ENCODE results near the gene SLC7A11.

DNA sequence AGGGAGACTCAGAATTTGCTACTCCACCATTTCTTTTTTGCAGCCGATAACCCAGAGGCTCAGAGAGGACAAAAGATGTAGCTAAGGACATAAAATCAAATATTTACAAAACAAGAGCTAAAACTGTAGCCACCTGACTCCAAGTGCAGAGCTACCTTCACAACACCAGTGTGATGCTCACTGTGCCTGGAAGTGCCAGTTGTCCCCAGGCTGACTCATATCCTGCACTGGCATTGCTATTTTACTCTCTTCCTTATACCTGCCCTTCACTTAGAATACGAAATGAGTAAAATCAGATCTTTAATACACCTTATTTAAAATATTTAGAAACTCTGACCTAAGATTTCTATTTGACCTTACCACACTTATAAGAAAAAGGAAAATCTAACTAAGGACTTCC, 39.5 kb downstream of the SLC7A11 start:
- TF ChIP-seq EZH2phosphoT487 (IDR thresholded peaks at IDR 0.05; ENCODE audit: low read length), result no peak
- TF ChIP-seq, protein P1, sequence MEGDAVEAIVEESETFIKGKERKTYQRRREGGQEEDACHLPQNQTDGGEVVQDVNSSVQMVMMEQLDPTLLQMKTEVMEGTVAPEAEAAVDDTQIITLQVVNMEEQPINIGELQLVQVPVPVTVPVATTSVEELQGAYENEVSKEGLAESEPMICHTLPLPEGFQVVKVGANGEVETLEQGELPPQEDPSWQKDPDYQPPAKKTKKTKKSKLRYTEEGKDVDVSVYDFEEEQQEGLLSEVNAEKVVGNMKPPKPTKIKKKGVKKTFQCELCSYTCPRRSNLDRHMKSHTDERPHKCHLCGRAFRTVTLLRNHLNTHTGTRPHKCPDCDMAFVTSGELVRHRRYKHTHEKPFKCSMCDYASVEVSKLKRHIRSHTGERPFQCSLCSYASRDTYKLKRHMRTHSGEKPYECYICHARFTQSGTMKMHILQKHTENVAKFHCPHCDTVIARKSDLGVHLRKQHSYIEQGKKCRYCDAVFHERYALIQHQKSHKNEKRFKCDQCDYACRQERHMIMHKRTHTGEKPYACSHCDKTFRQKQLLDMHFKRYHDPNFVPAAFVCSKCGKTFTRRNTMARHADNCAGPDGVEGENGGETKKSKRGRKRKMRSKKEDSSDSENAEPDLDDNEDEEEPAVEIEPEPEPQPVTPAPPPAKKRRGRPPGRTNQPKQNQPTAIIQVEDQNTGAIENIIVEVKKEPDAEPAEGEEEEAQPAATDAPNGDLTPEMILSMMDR (IDR thresholded peaks at IDR 0.05; ENCODE audit: low read length), result no peak
- no peak for TF ChIP-seq EZH2 (optimal IDR thresholded peaks at IDR 0.05; ENCODE audit: low read depth, low read length)

Measured in MM.1S (cell line).